Measurements from ENCODE around the gene DHRS7C. TPM values are rescaled to one million over a fixed set of nuclear protein-coding genes. Genes with fewer than 3 reads are reported as not detected.

The DHRS7C gene
- total and polyA plus RNA-seq, 7 donors: 0.92 TPM; not detected in 6

DNA sequence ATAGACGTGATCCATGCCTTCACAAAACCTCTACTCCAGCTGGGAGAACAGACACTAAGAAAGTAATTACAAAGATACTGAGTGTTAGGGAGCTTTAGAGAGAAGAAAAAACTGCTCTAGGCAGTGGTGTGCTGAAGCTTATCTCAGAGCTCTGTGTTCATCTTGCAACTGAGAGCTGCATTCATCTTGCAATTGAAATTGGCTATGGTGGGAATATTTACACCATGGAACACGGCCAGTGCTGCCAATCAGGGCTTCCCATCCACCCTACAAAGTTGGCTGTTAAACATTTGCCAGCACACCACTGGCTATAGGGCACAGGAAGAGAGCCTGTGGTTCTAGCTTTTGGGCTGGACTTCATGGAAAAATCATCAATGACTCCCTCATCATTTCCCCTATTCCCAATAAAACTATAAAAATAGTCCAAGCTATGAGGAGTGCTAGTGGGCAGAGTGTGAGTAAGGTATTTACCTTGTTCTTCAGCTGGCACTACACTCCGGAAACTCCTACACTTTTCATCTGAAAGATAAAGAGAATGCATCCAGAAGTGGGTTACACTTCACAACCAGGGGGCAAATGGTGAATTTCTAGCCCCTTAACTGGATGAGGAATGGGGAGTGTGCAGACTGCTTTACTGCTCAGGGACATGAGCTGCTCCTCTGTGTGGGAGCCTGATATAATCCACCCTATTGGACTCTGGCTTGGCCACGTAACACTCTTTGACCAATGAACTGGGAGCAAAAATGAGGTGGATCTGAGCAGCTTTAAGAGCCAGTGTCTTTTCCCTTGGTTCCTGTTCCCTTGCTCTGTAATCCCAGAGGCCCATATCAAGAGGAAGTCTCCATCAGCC lies 18.9 kb upstream of the DHRS7C start:
- intact Hi-C loops (cut with DNase I): no loop called here
- Histone ChIP-seq H3K9me3 (no peaks in the 10 kb centered on the region), H3K36me3 (no peaks in the 10 kb centered on the region), H3K27ac (no peak overlapping the region), H3K4me3 (no peak overlapping the region), H3K4me1 (no peaks in the 10 kb centered on the region), H3K27me3 (no peaks in the 10 kb centered on the region)
- WGBS, 2 donors: 68 to 78% methylated on average over 4 of the region's 4 CpGs
- DNase-seq: no peak
- TF ChIP-seq POLR2AphosphoS5 (IDR thresholded peaks at IDR 0.05) (no peak), POLR2A (IDR thresholded peaks at IDR 0.05) (no peak), EP300 (IDR thresholded peaks at IDR 0.05) (no peak)
- TF ChIP-seq, protein P1, sequence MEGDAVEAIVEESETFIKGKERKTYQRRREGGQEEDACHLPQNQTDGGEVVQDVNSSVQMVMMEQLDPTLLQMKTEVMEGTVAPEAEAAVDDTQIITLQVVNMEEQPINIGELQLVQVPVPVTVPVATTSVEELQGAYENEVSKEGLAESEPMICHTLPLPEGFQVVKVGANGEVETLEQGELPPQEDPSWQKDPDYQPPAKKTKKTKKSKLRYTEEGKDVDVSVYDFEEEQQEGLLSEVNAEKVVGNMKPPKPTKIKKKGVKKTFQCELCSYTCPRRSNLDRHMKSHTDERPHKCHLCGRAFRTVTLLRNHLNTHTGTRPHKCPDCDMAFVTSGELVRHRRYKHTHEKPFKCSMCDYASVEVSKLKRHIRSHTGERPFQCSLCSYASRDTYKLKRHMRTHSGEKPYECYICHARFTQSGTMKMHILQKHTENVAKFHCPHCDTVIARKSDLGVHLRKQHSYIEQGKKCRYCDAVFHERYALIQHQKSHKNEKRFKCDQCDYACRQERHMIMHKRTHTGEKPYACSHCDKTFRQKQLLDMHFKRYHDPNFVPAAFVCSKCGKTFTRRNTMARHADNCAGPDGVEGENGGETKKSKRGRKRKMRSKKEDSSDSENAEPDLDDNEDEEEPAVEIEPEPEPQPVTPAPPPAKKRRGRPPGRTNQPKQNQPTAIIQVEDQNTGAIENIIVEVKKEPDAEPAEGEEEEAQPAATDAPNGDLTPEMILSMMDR (IDR thresholded peaks at IDR 0.05): no peak

- TF ChIP-seq, protein P1 (IDR thresholded peaks at IDR 0.05): no peak
- no peak for TF ChIP-seq EP300 (IDR thresholded peaks at IDR 0.05)
- no peak for TF ChIP-seq POLR2A (IDR thresholded peaks at IDR 0.05)
- TF ChIP-seq POLR2AphosphoS5 (IDR thresholded peaks at IDR 0.05): no peak
- intact Hi-C loops (cut with DNase I): no loop called here
- Histone ChIP-seq H3K9me3 (no peaks in the 10 kb centered on the region), H3K27me3 (no peaks in the 10 kb centered on the region), H3K4me3 (no peak overlapping the region), H3K36me3 (no peaks in the 10 kb centered on the region), H3K4me1 (no peaks in the 10 kb centered on the region), H3K27ac (no peak overlapping the region)
- no peak for DNase-seq
- 92% methylated on average over 8 of the region's 8 CpGs for WGBS, 2 donors
Observed at GRCh38 chr17:9809409-9809808, 18.0 kb upstream of the DHRS7C start.

- no peak for TF ChIP-seq POLR2AphosphoS5 (IDR thresholded peaks at IDR 0.05)
- TF ChIP-seq POLR2A (IDR thresholded peaks at IDR 0.05): no peak
- no peak for TF ChIP-seq EP300 (IDR thresholded peaks at IDR 0.05)
- TF ChIP-seq, protein P1 (IDR thresholded peaks at IDR 0.05): no peak
Observed at GRCh38 chr17:9806699-9807098, 15.3 kb upstream of the DHRS7C start.

DNA sequence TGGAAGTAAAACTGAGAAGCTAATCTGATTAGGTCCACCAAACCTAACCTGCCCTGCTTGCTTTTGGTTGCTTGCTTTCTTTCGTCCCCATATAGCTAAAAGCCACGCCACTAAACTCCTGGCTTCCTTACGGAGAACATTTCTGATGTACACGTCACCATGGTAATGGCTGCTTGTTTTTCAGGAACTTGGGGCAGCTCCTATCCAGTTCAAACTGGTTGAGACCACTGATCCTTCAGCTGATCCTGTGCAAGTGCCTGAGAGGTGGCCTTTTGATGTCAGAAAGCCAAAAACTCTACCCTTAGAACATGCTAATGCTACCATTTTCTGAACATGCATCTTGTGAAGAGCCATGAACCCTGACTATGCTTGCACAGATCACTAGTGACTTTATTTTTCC lies 14.4 kb upstream of the DHRS7C start:
- no peak for TF ChIP-seq EP300 (IDR thresholded peaks at IDR 0.05)
- H3K9me3 ChIP-seq: no peaks in the 10 kb centered on the region
- no peak overlapping the region for H3K27ac ChIP-seq
- H3K27me3 ChIP-seq: peaks cover 0 to 6% (median 0%) of the 10 kb centered on the region in 3 donors
- no peak for DNase-seq
- H3K4me3 ChIP-seq: no peak overlapping the region
- no peaks in the 10 kb centered on the region for H3K4me1 ChIP-seq
- WGBS, 2 donors: 35 to 87% methylated on average over 4 of the region's 4 CpGs
- H3K36me3 ChIP-seq: no peaks in the 10 kb centered on the region
- intact Hi-C loops (cut with DNase I): no loop called here

More at GRCh38 chr17:9806699-9807098, 15.3 kb upstream of the DHRS7C start:
- 74 to 79% methylated on average over 6 of the region's 6 CpGs for WGBS, 2 donors
- Histone ChIP-seq H3K4me1 (no peaks in the 10 kb centered on the region), H3K4me3 (no peak overlapping the region), H3K9me3 (no peaks in the 10 kb centered on the region), H3K27ac (no peak overlapping the region), H3K36me3 (no peaks in the 10 kb centered on the region), H3K27me3 (peaks cover 0 to 6% (median 0%) of the 10 kb centered on the region in 3 donors)
- intact Hi-C loops (cut with DNase I): no loop called here
- no peak for DNase-seq

DNA sequence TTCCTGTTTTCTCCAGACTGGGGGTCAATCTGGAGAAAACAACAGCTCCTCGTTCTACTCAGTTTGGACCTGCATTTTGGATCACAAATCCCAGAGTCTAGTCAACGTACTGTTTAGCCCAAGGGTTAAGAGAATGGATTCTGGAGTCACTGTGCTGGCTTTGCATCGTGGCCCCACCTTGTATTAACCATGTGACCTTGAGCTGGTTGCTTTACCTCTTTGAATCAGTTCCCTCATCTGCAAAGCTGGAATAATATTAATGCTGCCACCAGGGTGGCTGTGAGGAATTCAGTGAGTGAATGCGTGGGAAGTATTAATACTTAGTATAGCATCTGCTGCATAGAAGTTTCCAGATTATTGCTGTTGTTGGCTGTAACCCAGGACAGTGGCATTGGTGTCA lies 11.3 kb upstream of the DHRS7C start:
- no peak for DNase-seq
- H3K27ac ChIP-seq: no peak overlapping the region
- H3K9me3 ChIP-seq: no peaks in the 10 kb centered on the region
- H3K27me3 ChIP-seq: peaks cover 0 to 6% (median 0%) of the 10 kb centered on the region in 3 donors
- H3K4me3 ChIP-seq: no peak overlapping the region
- H3K4me1 ChIP-seq: no peaks in the 10 kb centered on the region
- WGBS, 2 donors: 59 to 64% methylated on average over 4 of the region's 4 CpGs
- intact Hi-C loops (cut with DNase I): no loop called here
- no peaks in the 10 kb centered on the region for H3K36me3 ChIP-seq
- TF ChIP-seq POLR2A (IDR thresholded peaks at IDR 0.05): no peak
- TF ChIP-seq EP300 (IDR thresholded peaks at IDR 0.05): no peak
- TF ChIP-seq, protein P1 (IDR thresholded peaks at IDR 0.05): no peak
- no peak for TF ChIP-seq POLR2AphosphoS5 (IDR thresholded peaks at IDR 0.05)

Data from sigmoid colon (tissue), 7 donors.